HG03460 (cell line): ENCODE measurements around the gene CEP112.
"Not testable (repeated sequence)": the region's sequence is repeated elsewhere in the genome, so short reads cannot be mapped to it uniquely, and the experiment has no call there.

Source experiments
- ATAC-seq: cut with Tn5 transposase; IDR thresholded peaks from one replicate; pipeline ENCODE4 v1.9.1; 2021; ENCODE audit not compliant: unreplicated experiment

CEP112 gene

GRCh38 chr17:66085221-66085620, 106.7 kb downstream of the CEP112 start:
- ATAC-seq: no peak

GRCh38 chr17:66080670-66081069, 111.3 kb downstream of the CEP112 start:
- ATAC-seq: not testable (repeated sequence)

DNA sequence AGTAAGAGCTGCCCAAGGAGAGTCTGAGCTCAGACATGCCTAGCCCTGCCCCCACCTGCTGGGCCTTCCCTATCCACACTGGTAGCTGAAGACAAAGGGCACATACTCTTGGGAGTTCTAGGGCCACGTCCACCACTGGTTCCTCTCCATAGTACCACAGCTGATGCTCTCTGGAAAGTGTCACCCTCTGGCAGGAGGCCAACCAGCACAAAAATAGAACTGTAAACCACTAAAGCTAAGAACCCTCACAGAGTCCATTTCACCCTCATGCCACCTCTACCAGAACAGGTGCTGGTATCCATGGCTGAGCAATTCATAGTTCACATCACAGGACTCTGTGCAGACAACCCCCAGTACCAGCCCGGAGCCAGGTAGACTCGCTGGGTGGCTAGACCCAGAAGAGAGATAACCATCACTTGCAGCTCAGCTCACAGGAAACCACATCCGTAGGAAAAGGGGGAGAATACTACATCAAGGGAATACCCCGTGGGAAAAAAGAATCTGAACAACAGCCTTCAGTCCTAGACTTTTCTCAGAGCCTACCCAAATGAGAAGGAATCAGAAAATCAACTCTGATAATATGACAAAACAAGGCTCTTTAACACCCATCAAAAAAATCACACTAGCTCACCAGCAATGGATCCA, 115.3 kb downstream of the CEP112 start:
- ATAC-seq: no peak

DNA sequence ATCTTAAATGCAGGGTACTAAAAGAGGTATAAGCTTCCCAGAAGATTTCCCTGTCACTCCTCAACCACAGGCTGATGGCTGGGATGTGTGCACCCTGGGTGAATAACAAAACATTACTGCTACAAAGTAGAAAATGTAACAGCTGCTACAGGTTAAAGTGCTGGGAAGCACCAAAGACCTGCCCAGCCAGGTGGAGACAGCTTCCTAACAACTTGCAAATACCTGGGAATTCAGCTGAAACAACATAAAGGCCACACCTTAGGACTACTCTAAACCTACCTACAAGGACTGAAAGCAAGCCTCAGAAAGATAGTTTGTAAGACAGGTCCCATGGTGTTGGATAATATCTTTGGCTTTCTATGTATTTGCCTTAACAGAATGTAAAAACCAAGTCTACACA, 118.5 kb downstream of the CEP112 start:
- ATAC-seq: no peak

DNA sequence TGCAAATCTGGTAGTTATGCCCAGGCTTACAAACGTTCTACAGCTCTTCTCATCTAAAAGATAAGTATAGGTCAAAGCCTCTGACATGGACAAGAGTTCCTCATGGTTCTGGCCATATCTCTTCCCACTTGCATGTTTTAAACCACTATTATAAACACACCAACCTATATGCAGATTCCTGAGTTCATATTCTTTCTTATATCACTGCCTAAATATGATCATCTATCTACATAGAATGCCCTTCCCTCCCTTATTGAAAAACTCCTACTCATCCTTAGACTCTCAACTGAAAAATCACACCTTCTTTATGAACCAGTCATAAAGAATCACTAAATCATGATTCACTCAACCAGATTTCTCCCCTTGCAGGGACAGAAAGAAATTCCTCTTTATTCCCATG, 128.2 kb downstream of the CEP112 start:
- ATAC-seq: no peak

DNA sequence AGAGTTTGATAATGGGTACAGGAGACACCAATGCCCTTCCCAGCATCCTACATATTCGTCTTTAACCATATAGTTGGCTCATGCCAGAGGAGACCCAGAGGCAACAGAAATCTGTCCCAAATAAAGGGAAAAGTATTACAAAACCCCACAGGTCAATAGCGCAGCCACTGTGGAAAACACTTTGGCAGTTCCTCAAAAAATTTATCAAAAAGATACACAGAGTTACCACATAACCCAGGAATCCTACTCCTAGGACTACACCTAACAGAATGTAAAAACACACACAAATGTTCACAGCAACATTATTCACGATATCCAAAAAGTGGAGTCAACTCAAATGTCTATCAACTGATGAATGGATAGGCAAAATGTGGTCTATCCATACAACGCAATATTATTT, 135.8 kb downstream of the CEP112 start:
- no peak for ATAC-seq

GRCh38 chr17:66054242-66054641, 137.7 kb downstream of the CEP112 start:
- no peak for ATAC-seq

- ATAC-seq: no peak
These were observed 147.8 kb downstream of the CEP112 start for GRCh38 chr17:66044083-66044482.

DNA sequence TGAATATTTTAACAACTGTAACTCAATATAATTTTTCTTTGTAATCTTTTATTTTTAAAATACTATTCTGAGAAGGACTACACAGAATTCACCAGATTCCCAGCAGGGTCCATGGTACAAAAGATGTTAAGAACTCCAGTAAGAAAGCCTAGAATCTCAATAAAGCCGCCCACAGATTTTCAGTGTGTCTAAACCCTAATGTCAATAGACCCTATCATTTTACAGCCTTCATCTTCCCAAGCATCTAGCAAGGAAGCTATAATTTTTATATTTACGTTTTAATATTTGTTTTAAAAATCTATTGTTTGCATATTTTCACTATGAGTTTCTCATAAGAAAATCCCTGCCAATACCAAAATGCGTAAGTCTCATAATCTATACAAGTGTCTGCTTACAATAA, 148.5 kb downstream of the CEP112 start:
- ATAC-seq: no peak

DNA sequence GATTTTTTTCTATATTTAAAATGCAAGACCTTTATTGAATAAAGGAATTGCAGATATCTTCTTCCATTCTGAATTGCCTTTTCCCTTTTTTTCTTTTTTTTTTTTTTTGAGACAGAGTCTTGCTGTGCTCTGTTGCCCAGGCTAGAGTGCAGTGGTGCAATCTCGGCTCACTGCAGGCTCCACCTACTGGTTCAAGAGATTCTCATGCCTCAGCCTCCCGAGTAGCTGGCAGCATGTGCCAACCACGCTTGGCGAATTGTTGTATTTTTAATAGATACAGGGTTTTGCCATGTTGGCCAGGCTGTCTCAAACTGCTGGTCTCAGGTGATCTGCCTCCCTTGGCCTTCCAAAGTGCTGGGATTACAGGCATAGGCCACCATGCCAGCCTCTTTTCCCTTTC, 151.5 kb downstream of the CEP112 start:
- ATAC-seq: no peak

DNA sequence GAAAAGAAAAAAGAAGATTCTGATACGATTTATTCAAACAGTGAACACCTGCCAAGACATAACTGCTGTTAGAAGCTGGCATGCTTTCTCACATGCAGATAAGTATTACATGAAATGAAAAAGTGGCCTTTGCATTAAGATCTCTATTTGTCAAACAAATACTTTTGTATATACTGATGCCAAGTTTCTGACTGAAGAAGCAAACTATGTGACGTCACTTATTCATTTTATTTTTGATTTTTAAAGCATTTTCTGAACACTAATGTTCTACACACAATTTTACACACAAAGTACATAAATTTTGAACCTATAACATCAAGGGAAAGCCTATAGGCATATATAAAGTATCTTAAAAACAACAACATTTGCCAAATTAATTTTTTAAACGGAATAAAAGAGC, 153.8 kb downstream of the CEP112 start:
- no peak for ATAC-seq

- no peak for ATAC-seq
These were observed 154.7 kb downstream of the CEP112 start for GRCh38 chr17:66037221-66037620.

GRCh38 chr17:66032082-66032712, 159.7 kb downstream of the CEP112 start:
- peak; percentile 61 for ATAC-seq

- ATAC-seq: no peak
These were observed 166.4 kb downstream of the CEP112 start for GRCh38 chr17:66025551-66025950.

GRCh38 chr17:66021757-66022156, 170.2 kb downstream of the CEP112 start:
- ATAC-seq: no peak

DNA sequence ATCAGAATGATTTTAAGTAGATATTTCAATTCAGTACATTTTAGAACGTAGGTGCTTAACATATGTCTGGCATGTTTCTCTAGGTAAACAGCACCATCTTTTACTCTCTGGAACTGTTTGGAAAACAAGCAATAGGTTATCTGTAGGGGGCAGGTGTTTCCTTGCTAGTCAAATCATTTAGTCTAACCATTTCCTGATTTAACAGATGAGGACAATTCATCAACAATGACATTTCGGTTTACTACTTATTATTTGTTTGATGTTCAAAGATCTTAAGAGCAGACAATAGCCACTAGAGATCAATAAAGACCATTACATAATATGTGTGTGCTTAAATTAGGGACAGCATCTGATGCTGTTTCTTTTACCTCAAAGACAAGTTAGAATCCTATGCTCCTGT, 173.1 kb downstream of the CEP112 start:
- ATAC-seq: no peak

DNA sequence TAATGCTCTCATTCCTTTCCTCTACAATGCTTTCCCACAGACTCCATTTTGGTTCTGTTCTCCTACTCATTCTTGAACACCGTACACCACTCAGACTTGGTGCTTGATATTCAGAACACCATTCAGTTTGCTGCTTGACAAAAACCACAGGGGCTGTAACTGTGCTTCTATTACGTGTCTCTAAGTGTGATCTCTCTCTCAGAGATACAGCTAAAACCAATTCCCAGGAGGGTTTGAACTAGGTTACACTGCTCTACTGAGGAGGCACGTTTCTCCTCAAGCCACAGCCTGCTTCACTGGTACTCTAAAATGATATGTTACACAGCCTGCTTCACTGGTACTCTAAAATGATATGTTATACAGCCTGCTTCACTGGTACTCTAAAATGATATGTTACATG, 175.7 kb downstream of the CEP112 start:
- no peak for ATAC-seq

DNA sequence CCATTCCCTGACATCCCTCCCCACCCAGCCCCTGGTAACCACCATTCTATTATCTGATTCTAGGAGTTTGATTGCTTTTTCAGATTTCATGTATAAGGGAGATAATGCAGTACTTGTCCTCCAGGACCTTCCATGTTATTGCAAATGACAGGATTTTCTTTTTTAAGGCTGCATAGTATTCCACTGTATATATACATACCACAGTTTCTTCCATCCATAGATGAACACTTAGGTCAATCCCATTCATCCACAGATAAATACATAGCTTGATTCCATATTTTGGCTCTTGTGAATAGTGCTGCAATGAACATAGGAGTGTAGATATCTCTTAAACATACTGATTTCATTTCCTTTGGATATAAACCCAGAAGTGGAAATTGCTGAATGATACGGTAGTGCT, 183.3 kb downstream of the CEP112 start:
- ATAC-seq: no peak

DNA sequence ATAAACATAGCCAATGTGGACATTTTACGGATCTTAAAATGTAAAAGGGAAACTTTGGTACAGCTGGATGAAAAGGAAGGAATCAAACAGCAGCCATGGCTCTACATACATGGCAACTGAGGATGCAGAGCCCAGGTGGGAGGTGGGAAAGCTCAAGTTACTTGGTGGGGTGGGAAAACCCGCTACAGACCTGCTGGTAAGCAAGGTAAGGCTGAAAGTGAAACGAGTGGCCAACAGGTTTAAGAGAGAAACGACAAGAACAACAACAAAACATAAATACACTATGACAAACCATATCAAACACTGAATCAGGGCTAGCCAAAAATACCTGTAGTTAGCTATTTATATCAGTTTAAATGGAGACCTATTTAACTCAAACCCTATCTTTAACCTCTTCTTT, 185.3 kb downstream of the CEP112 start:
- no peak for ATAC-seq

DNA sequence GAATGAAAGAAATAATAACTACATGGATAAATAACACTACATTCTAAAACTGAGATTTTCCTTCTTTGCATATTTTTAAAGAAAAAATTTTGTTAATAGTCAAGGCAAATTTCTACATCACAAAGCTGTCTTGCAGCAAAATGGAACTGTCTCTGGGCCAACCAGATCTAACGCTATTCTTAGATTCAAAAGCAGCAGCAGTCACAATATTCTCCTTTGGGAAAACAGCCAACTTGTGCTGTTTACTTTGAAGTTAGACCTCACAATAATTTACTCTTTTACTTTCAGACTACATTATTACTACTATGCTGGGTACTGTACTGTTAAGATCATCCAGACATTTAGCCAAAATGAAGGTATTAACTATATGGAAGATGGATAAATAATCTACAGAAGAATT, 189.1 kb downstream of the CEP112 start:
- no peak for ATAC-seq

DNA sequence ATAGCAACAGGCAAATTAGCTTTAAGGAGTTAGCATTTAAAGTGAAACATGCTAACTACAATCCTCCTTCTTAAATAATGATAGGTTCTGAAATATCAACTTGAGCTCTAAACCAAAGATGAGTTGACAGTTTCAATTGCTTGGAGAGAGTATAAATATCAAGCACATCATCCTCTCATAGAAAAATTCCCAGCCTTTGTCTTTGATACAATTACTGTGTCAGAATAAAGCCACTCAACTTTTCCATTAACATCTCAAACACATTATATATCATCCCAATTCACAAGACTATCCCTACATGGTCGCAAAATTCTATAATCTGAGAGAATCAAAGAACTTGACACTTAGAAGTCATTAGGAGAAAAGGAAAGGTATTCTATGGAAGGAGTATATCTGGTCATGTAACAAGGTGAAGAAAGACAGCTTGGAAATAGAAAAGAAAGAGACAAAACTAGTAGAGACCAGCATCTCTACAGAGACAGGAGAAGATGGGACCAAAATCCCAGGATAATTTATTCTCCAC, 189.8 kb downstream of the CEP112 start:
- ATAC-seq: no peak

- ATAC-seq: no peak
These were observed 191.7 kb downstream of the CEP112 start for GRCh38 chr17:66000216-66000615.

DNA sequence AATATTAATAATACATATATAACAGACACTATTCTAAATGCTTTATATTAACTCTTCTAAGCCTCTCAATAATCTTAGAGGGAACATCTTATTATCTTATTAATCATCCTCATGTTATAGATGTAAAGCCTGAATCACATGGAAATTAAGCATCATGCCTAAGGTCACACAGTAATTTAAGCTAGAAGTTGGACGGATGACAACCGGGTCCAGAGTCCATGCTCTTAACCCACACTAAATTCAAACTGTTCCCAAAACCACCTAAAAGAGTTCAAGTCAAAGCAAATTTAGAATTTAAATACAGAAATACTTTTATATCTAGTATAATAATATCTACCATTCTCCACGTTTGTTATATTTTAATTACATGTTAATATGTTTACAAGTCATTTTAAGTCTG, 193.3 kb downstream of the CEP112 start:
- no peak for ATAC-seq
